OCI-LY3 (cell line): ENCODE results near the gene TRIM63.

ENCODE experiments used
- EZH2phosphoT487 ChIP-seq: fragments of 200-600 bp; shearing (Covaris generic); IDR thresholded peaks from 2 replicates; pipeline ENCODE4 v1.6.1; 2018; ENCODE audit warnings: antibody characterized with exemption, mixed run types, low read depth
- TF ChIP-seq, protein P1 (sequence below): fragments of 200-600, 300-600 bp; sonication (generic); IDR thresholded peaks from 2 replicates; pipeline ENCODE4 v1.5.1; 2014; ENCODE audit warnings: antibody characterized with exemption, low read length, low read depth

DNA sequence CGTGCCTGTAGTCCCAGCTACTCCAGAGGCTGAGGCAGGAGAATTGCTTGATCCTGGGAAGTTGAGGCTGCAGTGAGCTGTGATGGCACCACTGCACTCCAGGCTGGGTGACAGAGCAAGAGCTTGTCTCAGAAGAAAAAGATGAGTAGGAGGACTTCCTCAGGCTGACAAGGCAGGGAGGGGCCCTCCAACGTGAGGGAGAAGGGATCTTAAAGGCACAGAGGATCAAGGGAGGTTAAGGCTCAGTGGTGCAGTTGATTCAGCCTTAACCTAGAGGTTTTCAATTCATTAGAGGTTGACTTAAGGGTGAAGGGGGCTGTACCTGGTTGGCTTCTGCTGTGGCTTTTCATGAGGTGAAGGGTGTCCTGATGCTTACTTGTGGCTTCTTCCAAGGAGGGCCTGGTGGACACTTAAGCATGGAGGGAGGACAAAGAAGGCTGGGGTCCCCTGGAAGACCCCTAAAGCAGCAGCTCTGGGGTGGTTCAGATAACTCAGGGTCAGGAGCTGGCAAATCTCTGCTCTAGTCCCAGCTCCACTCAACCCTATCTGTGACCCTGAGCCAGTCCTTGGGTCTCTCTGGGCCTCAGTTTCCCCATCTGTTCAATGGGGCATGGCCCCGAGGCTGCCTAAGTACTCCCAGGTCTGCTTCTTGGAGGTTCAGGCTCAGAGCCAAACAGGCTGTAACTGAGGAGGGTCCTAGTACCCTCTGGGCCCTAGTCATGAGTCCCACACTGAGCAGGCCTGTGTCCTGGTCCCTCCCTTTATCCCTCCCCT, 39.5 kb downstream of the TRIM63 start:
- TF ChIP-seq, protein P1, sequence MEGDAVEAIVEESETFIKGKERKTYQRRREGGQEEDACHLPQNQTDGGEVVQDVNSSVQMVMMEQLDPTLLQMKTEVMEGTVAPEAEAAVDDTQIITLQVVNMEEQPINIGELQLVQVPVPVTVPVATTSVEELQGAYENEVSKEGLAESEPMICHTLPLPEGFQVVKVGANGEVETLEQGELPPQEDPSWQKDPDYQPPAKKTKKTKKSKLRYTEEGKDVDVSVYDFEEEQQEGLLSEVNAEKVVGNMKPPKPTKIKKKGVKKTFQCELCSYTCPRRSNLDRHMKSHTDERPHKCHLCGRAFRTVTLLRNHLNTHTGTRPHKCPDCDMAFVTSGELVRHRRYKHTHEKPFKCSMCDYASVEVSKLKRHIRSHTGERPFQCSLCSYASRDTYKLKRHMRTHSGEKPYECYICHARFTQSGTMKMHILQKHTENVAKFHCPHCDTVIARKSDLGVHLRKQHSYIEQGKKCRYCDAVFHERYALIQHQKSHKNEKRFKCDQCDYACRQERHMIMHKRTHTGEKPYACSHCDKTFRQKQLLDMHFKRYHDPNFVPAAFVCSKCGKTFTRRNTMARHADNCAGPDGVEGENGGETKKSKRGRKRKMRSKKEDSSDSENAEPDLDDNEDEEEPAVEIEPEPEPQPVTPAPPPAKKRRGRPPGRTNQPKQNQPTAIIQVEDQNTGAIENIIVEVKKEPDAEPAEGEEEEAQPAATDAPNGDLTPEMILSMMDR: no peak
- TF ChIP-seq EZH2phosphoT487: no peak
